Epithelial cell of esophagus (primary cell): ENCODE measurements around the gene CD36.

Experiments
- DNase-seq: peaks from one replicate; pipeline ENCODE4 v3.0.0; 2010; ENCODE audit warnings: low read depth
- H3K4me3 ChIP-seq: 2 replicates; pipeline ENCODE4 v1.5.1; 2011; ENCODE audit warnings: mild to moderate bottlenecking, low read length, control low read depth
- CTCF ChIP-seq: IDR thresholded peaks from 2 replicates; pipeline ENCODE4 v1.5.1; 2011; ENCODE audit warnings: low read depth, mild to moderate bottlenecking, low read length, control low read depth, inconsistent platforms; ENCODE audit not compliant: insufficient read depth; ENCODE audit errors: missing control alignments

Gene CD36

GRCh38 chr7:80703272-80703671 lies 64.8 kb downstream of the CD36 start:
- DNase-seq = no peak
- H3K4me3 ChIP-seq = no peak overlapping the region
- TF ChIP-seq CTCF = no peak

DNA sequence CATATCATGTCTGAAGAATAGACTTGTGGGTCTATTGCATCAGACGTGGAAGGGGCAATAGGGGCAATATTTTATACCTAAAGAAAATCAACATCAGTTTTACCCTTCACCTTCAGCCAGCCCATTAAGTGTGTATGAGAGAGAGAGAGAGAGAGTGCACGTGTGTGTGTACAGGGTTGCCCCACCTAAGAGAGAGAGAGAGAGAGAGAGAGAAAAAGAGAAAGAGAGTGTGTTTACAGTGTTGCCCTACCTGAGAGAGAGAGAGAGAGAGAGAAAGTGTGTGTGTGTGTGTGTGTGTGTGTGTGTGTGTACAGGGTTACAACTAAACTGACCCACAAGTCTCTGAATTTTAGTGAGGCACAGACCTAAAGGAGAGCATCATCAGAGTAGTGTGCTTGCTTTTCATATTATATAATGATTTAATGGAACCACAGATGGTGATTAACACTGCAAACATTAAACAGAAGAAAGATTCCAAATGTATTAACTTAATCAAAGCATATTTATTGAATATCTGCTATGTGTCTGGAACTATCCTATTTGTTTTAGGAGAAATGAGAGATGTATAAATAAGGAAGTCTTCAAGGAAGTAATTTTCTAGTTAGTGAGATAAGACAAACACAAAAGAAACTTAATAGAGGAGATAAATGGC lies 66.8 kb downstream of the CD36 start:
- TF ChIP-seq CTCF = no peak
- no peak for DNase-seq
- no peak overlapping the region for H3K4me3 ChIP-seq

DNA sequence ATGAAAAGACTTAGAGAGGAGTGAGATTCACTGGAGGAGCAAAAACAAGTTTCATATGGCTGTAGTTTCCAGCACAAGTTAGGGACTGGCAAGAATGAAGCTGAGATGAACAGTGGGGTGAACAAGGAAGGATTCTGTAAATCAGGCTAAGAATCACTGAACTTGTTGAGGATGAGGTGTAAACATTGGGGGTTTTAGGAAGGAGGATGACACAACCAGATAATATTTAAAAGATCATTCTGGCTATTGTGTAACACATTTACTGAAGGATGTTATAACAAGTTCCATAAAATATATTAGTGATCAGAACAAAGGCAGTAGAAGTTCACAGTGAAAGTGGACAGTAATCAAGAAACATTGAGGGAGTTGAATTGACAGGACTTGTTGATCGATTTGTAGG lies 68.9 kb downstream of the CD36 start:
- H3K4me3 ChIP-seq = no peak overlapping the region
- no peak for TF ChIP-seq CTCF
- DNase-seq = no peak

GRCh38 chr7:80708123-80708522 lies 69.7 kb downstream of the CD36 start:
- no peak for TF ChIP-seq CTCF
- DNase-seq = no peak
- H3K4me3 ChIP-seq = no peak overlapping the region

DNA sequence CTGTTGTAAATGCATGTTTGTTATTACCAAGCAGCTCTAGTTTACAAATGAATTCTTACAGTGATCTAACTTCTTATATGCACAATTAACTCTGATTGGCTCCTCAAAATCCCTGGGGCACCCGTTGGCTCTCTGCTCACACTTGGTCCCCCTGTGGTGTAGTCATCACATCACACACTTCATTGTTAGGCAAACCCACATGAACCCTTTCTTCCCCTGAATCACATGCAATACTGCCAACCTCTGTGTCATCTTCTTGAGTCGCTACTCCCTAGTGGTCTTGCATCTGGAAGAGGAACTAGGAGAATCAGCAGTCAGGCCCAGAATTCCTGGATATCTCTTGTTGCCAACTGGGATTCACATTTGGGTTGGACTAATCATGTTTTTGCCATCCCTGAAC lies 73.1 kb downstream of the CD36 start:
- DNase-seq = peak; percentile 33
- no peak overlapping the region for H3K4me3 ChIP-seq
- no peak for TF ChIP-seq CTCF

- TF ChIP-seq CTCF = no peak
- no peak overlapping the region for H3K4me3 ChIP-seq
- DNase-seq = peak; percentile 83
Observed at GRCh38 chr7:80719261-80719660, 80.8 kb downstream of the CD36 start.

DNA sequence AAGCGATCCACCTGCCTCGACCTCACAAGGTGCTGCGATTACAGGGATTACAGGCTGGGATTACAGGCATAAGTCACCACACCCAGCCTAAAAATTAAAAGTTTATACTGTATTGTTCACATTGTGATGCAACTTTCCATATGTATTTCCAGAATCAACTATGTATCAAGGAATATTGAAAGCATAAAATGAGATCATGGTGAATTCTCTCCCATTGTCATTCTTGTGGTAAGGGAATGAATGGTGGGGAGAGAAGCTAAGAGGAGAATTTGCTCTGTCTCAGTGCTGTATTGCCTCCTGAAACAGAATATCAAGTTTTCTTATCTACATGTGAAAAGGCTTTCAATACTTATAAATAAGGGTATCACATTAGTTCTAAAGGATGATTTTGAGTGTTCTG lies 81.7 kb downstream of the CD36 start:
- TF ChIP-seq CTCF = no peak
- no peak for DNase-seq
- H3K4me3 ChIP-seq = no peak overlapping the region
